OCI-LY7 (cell line): Measurements from ENCODE around the gene MYZAP. TPM values are rescaled to one million over a fixed set of nuclear protein-coding genes. Genes with fewer than 3 reads are reported as not detected.

Experiments used
- BruUV-seq: library from RNA; stranded (reverse); fragments of 400-500 nt; replicated peaks from 2 replicates; lab custom pipeline; 2021; lab: Mats Ljungman, UMichigan
- CTCF ChIA-PET: fragments of 300-600 bp; sonication (Branson Sonifier 250); formaldehyde crosslinking; loops from one replicate; lab custom pipeline; 2022; ENCODE audit warnings: antibody characterized with exemption; ENCODE audit not compliant: unreplicated experiment; lab: Charles Lee
- POLR2A ChIA-PET: fragments of 300-600 bp; sonication (Branson Sonifier 250); formaldehyde crosslinking; loops from one replicate; lab custom pipeline; 2022; ENCODE audit warnings: antibody characterized with exemption; lab: Charles Lee
- DNase-seq: peaks from one replicate; pipeline ENCODE4 v3.0.0-alpha.2; 2015; ENCODE audit warnings: low spot score
- H2AFZ ChIP-seq: fragments of 200-600 bp; sonication (generic), shearing (Covaris generic); 2 replicates; pipeline ENCODE4 v1.6.1; 2014; ENCODE audit warnings: mild to moderate bottlenecking, antibody characterized with exemption, low read length, moderate library complexity
- H3K27ac ChIP-seq: fragments of 200-600 bp; sonication (generic); 2 replicates; pipeline ENCODE4 v1.5.1; 2014; ENCODE audit warnings: mixed run types, low read depth, mild to moderate bottlenecking, moderate library complexity, low read length, inconsistent platforms; ENCODE audit not compliant: poor library complexity, severe bottlenecking
- H3K36me3 ChIP-seq: fragments of 200-600 bp; sonication (generic); 2 replicates; pipeline ENCODE4 v1.6.1; 2014; ENCODE audit warnings: mild to moderate bottlenecking, antibody characterized with exemption, low read length, moderate library complexity, mixed read lengths; ENCODE audit not compliant: insufficient read depth
- H3K4me1 ChIP-seq: fragments of 200-600 bp; sonication (generic); 2 replicates; pipeline ENCODE4 v1.5.1; 2014; ENCODE audit warnings: mild to moderate bottlenecking, low read length; ENCODE audit not compliant: insufficient read depth, poor library complexity, severe bottlenecking
- H3K4me2 ChIP-seq: fragments of 200-600 bp; sonication (generic); 2 replicates; pipeline ENCODE4 v1.6.1; 2014; ENCODE audit warnings: mild to moderate bottlenecking, low read length
- H3K4me3 ChIP-seq: fragments of 200-600 bp; sonication (generic); 2 replicates; pipeline ENCODE4 v1.5.1; 2014; ENCODE audit warnings: mild to moderate bottlenecking, low read depth, low read length; ENCODE audit not compliant: poor library complexity, severe bottlenecking
- H3K79me2 ChIP-seq: fragments of 200-600 bp; sonication (generic); 2 replicates; pipeline ENCODE4 v1.6.1; 2016; ENCODE audit warnings: low read depth, mild to moderate bottlenecking, low read length, moderate library complexity, mixed read lengths; ENCODE audit not compliant: insufficient read depth
- H3K9me2 ChIP-seq: fragments of 200-600 bp; sonication (generic); 2 replicates; pipeline ENCODE4 v1.6.1; 2016; ENCODE audit warnings: mild to moderate bottlenecking, low read length, mixed read lengths; ENCODE audit not compliant: insufficient read depth
- H3K9me3 ChIP-seq: fragments of 200-600 bp; sonication (generic); 2 replicates; pipeline ENCODE4 v1.6.1; 2014; ENCODE audit warnings: mild to moderate bottlenecking, mixed run types, low read length, mixed read lengths
- H4K20me1 ChIP-seq: fragments of 200-600 bp; sonication (generic); 2 replicates; pipeline ENCODE4 v1.6.1; 2014; ENCODE audit warnings: mild to moderate bottlenecking, antibody characterized with exemption, low read length, moderate library complexity, mixed read lengths; ENCODE audit not compliant: insufficient read depth
- CTCF ChIP-seq: fragments of 200-600 bp; sonication (generic); conservative IDR thresholded peaks from 2 replicates; pipeline ENCODE4 v1.5.1; 2014; ENCODE audit warnings: mild to moderate bottlenecking, antibody characterized with exemption, low read length, moderate library complexity, mixed read lengths
- EZH2phosphoT487 ChIP-seq: fragments of 200-600 bp; sonication (generic); IDR thresholded peaks from 2 replicates; pipeline ENCODE4 v1.6.1; 2018; ENCODE audit warnings: low read depth, borderline replicate concordance, mild to moderate bottlenecking, mixed run types, antibody characterized with exemption, low read length, moderate library complexity, mixed read lengths
- intact Hi-C: fragments of 100-400 bp; cut with micrococcal nuclease; formaldehyde crosslinking; loops from one replicate; pipeline ENCODE4 v1.10.0; 2022; ENCODE audit not compliant: unreplicated experiment
- total RNA-seq, 2 experiments: library from RNA; depleted of rRNA in 1 of 2; stranded (reverse); fragments of >200 nt in 1 of 2; shearing (Covaris generic) in 1 of 2; gene quantifications; 2 replicates each; pipeline ENCODE4 v1.2.3, GENCODE V29; 2014 to 2022

Gene MYZAP
- total RNA-seq, 2 experiments from 2014 or later: not detected

- intact Hi-C loops: no loop called here
- Histone ChIP-seq H4K20me1 (no peaks in the 10 kb centered on the region), H3K36me3 (no peaks in the 10 kb centered on the region), H3K9me3 (no peaks in the 10 kb centered on the region), H3K27ac (no peak overlapping the region), H2AFZ (no peak overlapping the region), H3K4me1 (no peaks in the 10 kb centered on the region), H3K4me2 (no peak overlapping the region), H3K4me3 (no peak overlapping the region), H3K79me2 (no peaks in the 10 kb centered on the region), H3K9me2 (no peaks in the 10 kb centered on the region)
- TF ChIP-seq EZH2phosphoT487: no peak
- no peak for TF ChIP-seq CTCF
- DNase-seq: no peak
- POLR2A ChIA-PET: no interaction called here
- BruUV-seq: no TSS peak
- CTCF ChIA-PET: no interaction called here
These were observed 76.3 kb downstream of the MYZAP start for GRCh38 chr15:57668016-57668415.

GRCh38 chr15:57671636-57672035 lies 79.9 kb downstream of the MYZAP start:
- TF ChIP-seq CTCF (no peak), EZH2phosphoT487 (no peak)
- Histone ChIP-seq H3K27ac (no peak overlapping the region), H3K4me1 (no peaks in the 10 kb centered on the region), H2AFZ (no peak overlapping the region), H3K4me2 (no peak overlapping the region), H3K36me3 (no peaks in the 10 kb centered on the region), H3K9me2 (no peaks in the 10 kb centered on the region), H4K20me1 (no peaks in the 10 kb centered on the region), H3K4me3 (no peak overlapping the region), H3K79me2 (no peaks in the 10 kb centered on the region), H3K9me3 (no peaks in the 10 kb centered on the region)
- DNase-seq: no peak
- ChIA-PET CTCF (no interaction called here), POLR2A (interaction anchor here (0.8 kb wide), 1 partner anchor 209 kb away, joined by 3 read pairs; no protein-coding TSS in a partner anchor)
- intact Hi-C loops: no loop called here
- BruUV-seq: no TSS peak

DNA sequence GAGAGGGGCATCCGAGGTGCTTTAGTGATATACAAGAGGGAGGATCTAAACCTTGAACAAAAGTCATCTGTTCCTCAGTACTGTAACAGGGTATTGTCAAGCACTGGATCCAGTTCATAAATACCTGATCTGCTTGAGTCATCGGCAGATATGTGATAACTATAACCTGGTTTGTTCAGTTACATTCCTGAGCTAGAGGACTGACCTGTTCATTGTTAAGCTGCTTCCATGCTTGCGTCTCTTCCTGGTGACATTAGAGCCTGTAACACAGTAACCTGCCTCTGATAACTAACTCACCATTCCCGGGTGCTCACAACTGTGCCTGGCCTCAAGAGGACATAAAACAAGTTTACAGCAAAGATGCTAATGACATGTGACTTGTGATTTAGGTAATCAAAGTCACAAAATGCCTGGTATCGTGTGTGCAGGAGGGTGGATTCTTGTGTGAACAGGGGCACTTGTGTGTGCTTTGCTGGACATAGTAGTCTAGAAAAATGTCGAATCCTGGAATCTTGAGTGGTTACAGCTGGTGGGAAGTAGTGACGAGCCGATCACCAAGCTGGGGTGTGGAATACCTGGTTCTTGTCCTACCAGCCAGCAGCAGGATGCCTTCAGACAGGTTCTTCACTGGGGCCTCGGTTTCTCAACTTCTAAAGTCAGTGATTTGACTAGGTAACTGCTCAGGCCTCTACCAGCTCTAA lies 83.9 kb downstream of the MYZAP start:
- no peaks in the 10 kb centered on the region for H3K9me3 ChIP-seq
- no peak for DNase-seq
- H4K20me1 ChIP-seq: no peaks in the 10 kb centered on the region
- no peak overlapping the region for H3K4me2 ChIP-seq
- no peak overlapping the region for H3K27ac ChIP-seq
- H3K9me2 ChIP-seq: no peaks in the 10 kb centered on the region
- no TSS peak for BruUV-seq
- intact Hi-C loops: no loop called here
- CTCF ChIA-PET: no interaction called here
- no peak overlapping the region for H2AFZ ChIP-seq
- H3K36me3 ChIP-seq: no peaks in the 10 kb centered on the region
- no peak for TF ChIP-seq EZH2phosphoT487
- no peak for TF ChIP-seq CTCF
- no peaks in the 10 kb centered on the region for H3K4me1 ChIP-seq
- H3K79me2 ChIP-seq: no peaks in the 10 kb centered on the region
- POLR2A ChIA-PET: no interaction called here
- H3K4me3 ChIP-seq: no peak overlapping the region
